ENCODE data around the gene NXPH3.

GRCh38 chr17:49578414-49578813 lies 2.7 kb downstream of the NXPH3 start:
- TF ChIP-seq CTCF (IDR thresholded peaks at IDR 0.05; ENCODE audit: poor library complexity) (no peak), EZH2 (IDR thresholded peaks at IDR 0.05; ENCODE audit: borderline replicate concordance) (no peak), EZH2phosphoT487 (IDR thresholded peaks at IDR 0.05; ENCODE audit: low read depth, severe bottlenecking, unreplicated experiment) (no peak)
